ENCODE results near the gene PIAS4. TPM values are rescaled to one million over a fixed set of nuclear protein-coding genes. Genes with fewer than 3 reads are reported as not detected.

Gene PIAS4
- total and polyA plus RNA-seq, 10 of the 15 experiments (the other 5 are each of a cell fraction or from before 2014, with no cell fraction given), result 0.13 to 25.1 (median 11.3) TPM

DNA sequence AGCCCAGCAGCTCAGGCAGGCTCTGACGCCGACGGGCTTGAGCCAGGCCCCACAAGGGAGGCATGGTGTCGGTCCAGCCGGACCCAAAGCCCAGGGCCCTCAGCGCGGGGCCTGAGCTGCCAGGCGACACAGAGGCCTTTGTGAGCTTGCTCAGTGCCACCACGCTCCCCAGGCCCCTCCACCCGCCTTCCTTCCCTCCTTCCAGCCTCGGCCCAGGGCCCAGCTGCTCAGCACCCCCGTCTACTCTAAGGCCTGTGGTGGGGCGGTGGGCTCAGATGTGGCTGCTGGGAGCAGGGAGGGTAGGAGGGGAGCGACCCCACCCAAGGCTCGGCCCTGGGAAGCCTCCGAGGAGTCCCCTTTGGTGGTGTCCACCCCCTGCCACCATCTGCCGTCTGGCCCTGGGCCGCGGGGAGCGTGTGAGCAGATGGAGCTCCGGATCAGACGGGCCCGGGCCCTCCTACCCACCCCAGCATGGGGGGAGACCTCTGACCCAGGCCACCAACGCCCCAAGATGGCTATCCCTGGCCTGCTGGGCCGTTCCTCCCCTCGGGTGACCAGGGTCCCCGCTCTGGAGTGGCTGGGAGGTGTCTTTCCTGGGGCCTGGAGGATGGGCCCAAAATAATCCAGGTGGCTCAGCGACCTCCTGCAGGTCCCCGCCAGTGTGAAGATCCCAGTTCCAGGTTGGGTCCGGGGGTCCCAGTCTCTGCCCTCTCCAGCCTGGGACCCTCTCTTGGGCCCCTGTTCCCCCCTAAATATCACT lies 51.3 kb downstream of the PIAS4 start:
- Histone ChIP-seq H3K4me2 (ENCODE audit: control insufficient read depth, insufficient read depth) (peak overlapping the region; percentile 98), H3K79me2 (ENCODE audit: control insufficient read depth, insufficient read depth, low read length) (peaks cover 81% of the 10 kb centered on the region), H2AFZ (ENCODE audit: control insufficient read depth, low read depth, low read length) (no peak overlapping the region), H3K9ac (ENCODE audit: control insufficient read depth, insufficient read depth, low read length) (peak overlapping the region; percentile 75; the same call in 1 of the 2 replicates), H3K27ac (ENCODE audit: control insufficient read depth, insufficient read depth) (peak overlapping the region; percentile 87), H4K20me1 (ENCODE audit: control insufficient read depth, insufficient read depth) (peaks cover 18% of the 10 kb centered on the region), H3K9me3 (replicated peaks; ENCODE audit: control insufficient read depth, insufficient read depth, low read length) (no peaks in the 10 kb centered on the region), H3K4me3 (peak overlapping the region; percentile 58), H3K4me1 (ENCODE audit: control insufficient read depth, insufficient read depth, low read length) (peaks cover 29% of the 10 kb centered on the region), H3K36me3 (ENCODE audit: control insufficient read depth in 2 of 2, insufficient read depth in 2 of 2, low read length in 1 of 2) (peaks cover 10 to 23% of the 10 kb centered on the region in 2 experiments; a peak in 3 of 4 replicates), H3K27me3 (replicated peaks in 1 of 2; ENCODE audit: control insufficient read depth in 2 of 2, insufficient read depth in 2 of 2, low read length in 1 of 2) (no peaks in the 10 kb centered on the region)
- ATAC-seq (no peak), DNase-seq (ENCODE audit: low read depth, low spot score) (no peak), FAIRE-seq (no peak)
- ChIA-PET CTCF (interaction anchor here (1.4 to 3.1 kb wide), 3 partner anchors 50 to 81 kb away, joined by 3 to 12 read pairs (median 4); no protein-coding TSS in a partner anchor), POLR2A (interaction anchor here (0.9 to 3.2 kb wide), 5 partner anchors 20 to 73 kb away, joined by 3 to 15 read pairs (median 9); partner anchors contain the start of genes EEF2 and PIAS4), RAD21 (ENCODE audit: unreplicated experiment) (interaction anchor here (2.6 kb wide), 1 partner anchor 50 kb away, joined by 10 read pairs; no protein-coding TSS in a partner anchor), SMC1A (ENCODE audit: uncharacterized antibody, unreplicated experiment) (interaction anchor here (0.8 kb wide), 1 partner anchor 52 kb away, joined by 3 read pairs; no protein-coding TSS in a partner anchor)
- WGBS (ENCODE audit: insufficient coverage, insufficient replicate concordance, low lambda C conversion rate, missing lambda C conversion rate), result 33% methylated on average over 30 of the region's 30 CpGs
- intact Hi-C loops (cut with micrococcal nuclease; ENCODE audit: unreplicated experiment) (no loop called here), in situ Hi-C loops (cut with MboI) (no loop called here)
- no TSS peak for BruUV-seq (replicated peaks)
- TF ChIP-seq SMAD1 (IDR thresholded peaks at IDR 0.05; ENCODE audit: low read depth, partially characterized antibody) (no peak), RCOR1 (conservative IDR thresholded peaks at IDR 0.05; ENCODE audit: low read depth, low read length) (no peak), ZBTB40 (IDR thresholded peaks at IDR 0.05; ENCODE audit: borderline replicate concordance) (no peak), BCL3 (IDR thresholded peaks at IDR 0.05; ENCODE audit: borderline replicate concordance, insufficient read depth, low read depth, low read length, poor library complexity, severe bottlenecking) (no peak), CBFB (IDR thresholded peaks at IDR 0.05; ENCODE audit: low read depth) (no peak), HDGF (IDR thresholded peaks at IDR 0.05) (no peak), NR2C1 (IDR thresholded peaks at IDR 0.05) (no peak), SMAD5 (IDR thresholded peaks at IDR 0.05; ENCODE audit: low read depth) (no peak), ATF7 (IDR thresholded peaks at IDR 0.05; ENCODE audit: low read depth) (no peak), RB1 (IDR thresholded peaks at IDR 0.05; ENCODE audit: borderline replicate concordance) (no peak), BRCA1 (IDR thresholded peaks at IDR 0.05; ENCODE audit: low read depth, low read length) (no peak), SREBF2 (IDR thresholded peaks at IDR 0.05; ENCODE audit: low read length) (no peak), PAX5 (IDR thresholded peaks at IDR 0.05; ENCODE audit: borderline replicate concordance, low read depth, low read length) (no peak)
- TF ChIP-seq, protein P1, sequence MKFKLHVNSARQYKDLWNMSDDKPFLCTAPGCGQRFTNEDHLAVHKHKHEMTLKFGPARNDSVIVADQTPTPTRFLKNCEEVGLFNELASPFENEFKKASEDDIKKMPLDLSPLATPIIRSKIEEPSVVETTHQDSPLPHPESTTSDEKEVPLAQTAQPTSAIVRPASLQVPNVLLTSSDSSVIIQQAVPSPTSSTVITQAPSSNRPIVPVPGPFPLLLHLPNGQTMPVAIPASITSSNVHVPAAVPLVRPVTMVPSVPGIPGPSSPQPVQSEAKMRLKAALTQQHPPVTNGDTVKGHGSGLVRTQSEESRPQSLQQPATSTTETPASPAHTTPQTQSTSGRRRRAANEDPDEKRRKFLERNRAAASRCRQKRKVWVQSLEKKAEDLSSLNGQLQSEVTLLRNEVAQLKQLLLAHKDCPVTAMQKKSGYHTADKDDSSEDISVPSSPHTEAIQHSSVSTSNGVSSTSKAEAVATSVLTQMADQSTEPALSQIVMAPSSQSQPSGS (IDR thresholded peaks at IDR 0.05; ENCODE audit: low read length), result no peak
